ENCODE data around the gene CDC42BPA.

CDC42BPA gene

GRCh38 chr1:226989085-226989920, 329.0 kb downstream of the CDC42BPA start:
- DNase-seq = no peak

GRCh38 chr1:226988334-226988666, 330.0 kb downstream of the CDC42BPA start:
- DNase-seq = no peak

- no peak for DNase-seq
These were observed 330.5 kb downstream of the CDC42BPA start for GRCh38 chr1:226987623-226988333.

- DNase-seq = no peak
These were observed 331.1 kb downstream of the CDC42BPA start for GRCh38 chr1:226987179-226987536.

- no peak for DNase-seq
These were observed 331.7 kb downstream of the CDC42BPA start for GRCh38 chr1:226986496-226987178.

GRCh38 chr1:226985839-226986463, 332.3 kb downstream of the CDC42BPA start:
- no peak for DNase-seq

- DNase-seq = no peak
These were observed 333.0 kb downstream of the CDC42BPA start for GRCh38 chr1:226985239-226985838.

- no peak for DNase-seq
These were observed 333.6 kb downstream of the CDC42BPA start for GRCh38 chr1:226984521-226985238.

GRCh38 chr1:226983992-226984364, 334.3 kb downstream of the CDC42BPA start:
- DNase-seq = no peak

- no peak for DNase-seq
These were observed 334.9 kb downstream of the CDC42BPA start for GRCh38 chr1:226983247-226983991.

GRCh38 chr1:226982451-226983177, 335.7 kb downstream of the CDC42BPA start:
- DNase-seq = no peak

- DNase-seq = no peak
These were observed 336.5 kb downstream of the CDC42BPA start for GRCh38 chr1:226981838-226982237.

GRCh38 chr1:226981386-226981817, 336.9 kb downstream of the CDC42BPA start:
- DNase-seq = no peak

GRCh38 chr1:226980565-226981385, 337.5 kb downstream of the CDC42BPA start:
- DNase-seq = no peak

GRCh38 chr1:226980122-226980560, 338.2 kb downstream of the CDC42BPA start:
- DNase-seq = no peak

- DNase-seq = no peak
These were observed 338.7 kb downstream of the CDC42BPA start for GRCh38 chr1:226979517-226980121.

GRCh38 chr1:226979115-226979516, 339.2 kb downstream of the CDC42BPA start:
- no peak for DNase-seq

GRCh38 chr1:226978432-226979114, 339.7 kb downstream of the CDC42BPA start:
- DNase-seq = no peak
